Activated B cell treated with CpG ODN at 0.5 μM for 24 hours (primary cell): Measurements from ENCODE around the gene KATNB1. TPM values are rescaled to one million over a fixed set of nuclear protein-coding genes. Genes with fewer than 3 reads are reported as not detected.
A peak's percentile ranks its signal among the peaks of the same experiment; 100 is the strongest.
"Not testable (repeated sequence)": the region's sequence is repeated elsewhere in the genome, so short reads cannot be mapped to it uniquely, and the experiment has no call there.

Experiments used
- ATAC-seq: fragments of 200-7000 bp; cut with Tn5 transposase; one replicate; pipeline ENCODE4 v1.10.0; 2021; ENCODE audit warnings: low read depth, mild to moderate bottlenecking, moderate library complexity
- CTCF ChIA-PET: fragments of 350-600 bp; sonication (Branson Sonifier 250); formaldehyde crosslinking; loops from one replicate; lab custom pipeline; 2021; ENCODE audit warnings: antibody characterized with exemption; lab: Charles Lee
- POLR2A ChIA-PET: fragments of 350-600 bp; sonication (Branson Sonifier 250); formaldehyde crosslinking; loops from one replicate; lab custom pipeline; 2021; ENCODE audit warnings: antibody characterized with exemption; lab: Charles Lee
- DNase-seq: peaks from one replicate; pipeline ENCODE4 v3.0.0; 2022
- H3K27ac Mint-ChIP-seq: one replicate; pipeline ENCODE4 v1.8.0; 2020; ENCODE audit warnings: mixed read lengths
- H3K27me3 Mint-ChIP-seq: one replicate; pipeline ENCODE4 v1.8.0; 2021; ENCODE audit warnings: mixed read lengths
- H3K36me3 Mint-ChIP-seq: one replicate; pipeline ENCODE4 v1.8.0; 2021; ENCODE audit warnings: low read depth, mixed read lengths
- H3K4me1 Mint-ChIP-seq: one replicate; pipeline ENCODE4 v1.8.0; 2021; ENCODE audit warnings: mixed read lengths
- H3K4me3 Mint-ChIP-seq: one replicate; pipeline ENCODE4 v1.8.0; 2020; ENCODE audit warnings: mild to moderate bottlenecking, mixed read lengths
- H3K9me3 Mint-ChIP-seq: one replicate; pipeline ENCODE4 v1.8.0; 2020; ENCODE audit warnings: mixed read lengths
- CTCF ChIP-seq: fragments of 200-600 bp; IDR thresholded peaks from one replicate; pipeline ENCODE4 v1.8.0; 2022; ENCODE audit warnings: antibody characterized with exemption, mild to moderate bottlenecking
- intact Hi-C: fragments of 100-400 bp; cut with micrococcal nuclease; formaldehyde crosslinking; loops from one replicate; pipeline ENCODE4 v1.15.1; 2024
- total RNA-seq: library from RNA; stranded (reverse); gene quantifications from 2 replicates; pipeline ENCODE4 v1.2.3, GENCODE V29; 2022

The KATNB1 gene
- total RNA-seq, 1 donor from 2014 or later = 16.8 TPM

GRCh38 chr16:57711346-57711745 is 24.2 kb upstream of the KATNB1 start:
- H3K36me3 Mint-ChIP-seq = no peaks in the 10 kb centered on the region
- H3K9me3 Mint-ChIP-seq = no peaks in the 10 kb centered on the region
- POLR2A ChIA-PET = interaction anchor here (0.6 kb wide), 1 partner anchor 1024 kb away, joined by 3 read pairs; no protein-coding TSS in a partner anchor
- no peak for DNase-seq
- no peak overlapping the region for H3K27ac Mint-ChIP-seq
- intact Hi-C loops = no loop called here
- H3K4me3 Mint-ChIP-seq = no peak overlapping the region
- no peaks in the 10 kb centered on the region for H3K4me1 Mint-ChIP-seq
- CTCF ChIA-PET = no interaction called here
- TF ChIP-seq CTCF = no peak
- H3K27me3 Mint-ChIP-seq = peaks cover 26% of the 10 kb centered on the region
- no peak for ATAC-seq

- intact Hi-C loops = no loop called here
- H3K36me3 Mint-ChIP-seq = no peaks in the 10 kb centered on the region
- no peak for TF ChIP-seq CTCF
- DNase-seq (no peak), ATAC-seq (no peak)
- ChIA-PET CTCF (no interaction called here), POLR2A (interaction anchor here (0.6 kb wide), 1 partner anchor 1025 kb away, joined by 3 read pairs; no protein-coding TSS in a partner anchor)
- H3K4me1 Mint-ChIP-seq = no peaks in the 10 kb centered on the region
- H3K4me3 Mint-ChIP-seq = no peak overlapping the region
- no peak overlapping the region for H3K27ac Mint-ChIP-seq
- no peaks in the 10 kb centered on the region for H3K9me3 Mint-ChIP-seq
- peaks cover 31% of the 10 kb centered on the region for H3K27me3 Mint-ChIP-seq
These were observed 23.6 kb upstream of the KATNB1 start for GRCh38 chr16:57711993-57712392.

GRCh38 chr16:57712569-57712968 is 23.0 kb upstream of the KATNB1 start:
- intact Hi-C loops, ATAC-seq, CTCF ChIA-PET: not testable (repeated sequence)

GRCh38 chr16:57713596-57713995 is 22.0 kb upstream of the KATNB1 start:
- TF ChIP-seq CTCF = no peak
- Mint-ChIP-seq H3K27me3 (peaks cover 31% of the 10 kb centered on the region), H3K36me3 (no peaks in the 10 kb centered on the region), H3K9me3 (no peaks in the 10 kb centered on the region), H3K4me1 (no peaks in the 10 kb centered on the region), H3K4me3 (no peak overlapping the region), H3K27ac (no peak overlapping the region)
- ATAC-seq = no peak
- POLR2A ChIA-PET = no interaction called here
- intact Hi-C loops = no loop called here
- no peak for DNase-seq
- CTCF ChIA-PET = no interaction called here

More at GRCh38 chr16:57712569-57712968, 23.0 kb upstream of the KATNB1 start:
- peaks cover 31% of the 10 kb centered on the region for H3K27me3 Mint-ChIP-seq
- H3K4me3 Mint-ChIP-seq, H3K9me3 Mint-ChIP-seq, H3K4me1 Mint-ChIP-seq, H3K36me3 Mint-ChIP-seq, H3K27ac Mint-ChIP-seq, DNase-seq, POLR2A ChIA-PET: not testable (repeated sequence)

GRCh38 chr16:57714047-57714446 is 21.5 kb upstream of the KATNB1 start:
- Mint-ChIP-seq H3K27ac (no peak overlapping the region), H3K4me3 (no peak overlapping the region), H3K27me3 (peaks cover 31% of the 10 kb centered on the region), H3K9me3 (no peaks in the 10 kb centered on the region), H3K4me1 (no peaks in the 10 kb centered on the region), H3K36me3 (no peaks in the 10 kb centered on the region)
- POLR2A ChIA-PET = no interaction called here
- ATAC-seq (no peak), DNase-seq (no peak)
- CTCF ChIA-PET = no interaction called here
- intact Hi-C loops = no loop called here
- TF ChIP-seq CTCF = no peak

GRCh38 chr16:57720142-57720575 is 15.4 kb upstream of the KATNB1 start:
- DNase-seq = no peak
- no peak overlapping the region for H3K27ac Mint-ChIP-seq

More at GRCh38 chr16:57720142-57720575, 15.4 kb upstream of the KATNB1 start:
- ChIA-PET POLR2A (no interaction called here), CTCF (interaction anchor here (0.8 to 1.6 kb wide), 3 partner anchors 15 to 127 kb away, joined by 4 read pairs; partner anchors contain the start of gene KATNB1)
- TF ChIP-seq CTCF = no peak
- Mint-ChIP-seq H3K4me1 (peaks cover 3% of the 10 kb centered on the region), H3K36me3 (no peaks in the 10 kb centered on the region), H3K27me3 (peaks cover 11% of the 10 kb centered on the region), H3K4me3 (no peak overlapping the region), H3K9me3 (no peaks in the 10 kb centered on the region)
- peak; percentile 57 for ATAC-seq
- intact Hi-C loops = loop anchor here (1.0 to 2.0 kb wide), 3 partner anchors 71 to 144 kb away; no protein-coding TSS in a partner anchor
